Smooth muscle cell (in vitro differentiated cells): ENCODE data around the gene LRRC4C. TPM values are rescaled to one million over a fixed set of nuclear protein-coding genes. Genes with fewer than 3 reads are reported as not detected.

ENCODE experiments used
- DNase-seq: peaks from one replicate; lab custom pipeline; 2025; ENCODE audit not compliant: unreplicated experiment; lab: John Stamatoyannopoulos, UW
- H2AFZ ChIP-seq: fragments of 200-600 bp; sonication (generic); 2 replicates; pipeline ENCODE4 v1.6.0; 2016; ENCODE audit warnings: antibody characterized with exemption, low read depth, mild to moderate bottlenecking
- H3F3A ChIP-seq: fragments of 200-600 bp; sonication (generic); 2 replicates; pipeline ENCODE4 v1.6.0; 2017; ENCODE audit warnings: antibody characterized with exemption, low read depth
- H3K27ac ChIP-seq: fragments of 200-600 bp; sonication (generic); 2 replicates; pipeline ENCODE4 v1.5.1; 2016; ENCODE audit warnings: low read depth, mild to moderate bottlenecking
- H3K27me3 ChIP-seq: fragments of 200-600 bp; sonication (generic); 2 replicates; pipeline ENCODE4 v1.6.1; 2016; ENCODE audit warnings: low read depth, mild to moderate bottlenecking
- H3K36me3 ChIP-seq: fragments of 200-600 bp; sonication (generic); 2 replicates; pipeline ENCODE4 v1.5.1; 2016; ENCODE audit warnings: low read depth
- H3K4me1 ChIP-seq: fragments of 200-600 bp; sonication (generic); 2 replicates; pipeline ENCODE4 v1.5.1; 2016; ENCODE audit warnings: low read depth
- H3K4me2 ChIP-seq: fragments of 200-600 bp; sonication (generic); 2 replicates; pipeline ENCODE4 v1.6.0; 2016; ENCODE audit warnings: mild to moderate bottlenecking
- H3K4me3 ChIP-seq: fragments of 200-600 bp; sonication (generic); 2 replicates; pipeline ENCODE4 v1.5.1; 2016; ENCODE audit warnings: mild to moderate bottlenecking
- H3K79me2 ChIP-seq: fragments of 200-600 bp; sonication (generic); 2 replicates; pipeline ENCODE4 v1.6.0; 2016; ENCODE audit warnings: low read depth, mild to moderate bottlenecking
- H3K9ac ChIP-seq: fragments of 200-600 bp; sonication (generic); 2 replicates; pipeline ENCODE4 v1.6.0; 2016; ENCODE audit warnings: low read depth
- H3K9me3 ChIP-seq: fragments of 200-600 bp; sonication (generic); replicated peaks from 2 replicates; pipeline ENCODE4 v1.5.1; 2016; ENCODE audit warnings: low read depth
- H4K20me1 ChIP-seq: fragments of 200-600 bp; sonication (generic); 2 replicates; pipeline ENCODE4 v1.6.0; 2016; ENCODE audit warnings: low read depth
- whole genome bisulfite sequencing: methylation state at CpG from one replicate; pipeline ENCODE4 v1.1.7; 2016; ENCODE audit warnings: low lambda C conversion rate; 5-methylcytosine and 5-hydroxymethylcytosine counted together
- polyA plus RNA-seq: library from polyadenylated mRNA; unstranded; fragments of >200 nt; fragmentation: Nextera tagmentation; extraction: Ambion mirVana; gene quantifications from 2 replicates; pipeline ENCODE4 v1.2.1, GENCODE V29; 2016
- total RNA-seq: library from RNA; depleted of rRNA; stranded (reverse); fragments of >200 nt; gene quantifications from 2 replicates; pipeline ENCODE4 v1.2.3, GENCODE V29; 2014
- TF ChIP-seq, protein P1 (sequence below): fragments of 200-600 bp; sonication (generic); IDR thresholded peaks from 2 replicates; pipeline ENCODE4 v1.5.1; 2017; ENCODE audit warnings: borderline replicate concordance, mild to moderate bottlenecking, antibody characterized with exemption; ENCODE audit not compliant: insufficient read depth, poor library complexity, severe bottlenecking

The LRRC4C gene
- total and polyA plus RNA-seq, 2 experiments from 2014 or later = 7.3 to 10.1 TPM

DNA sequence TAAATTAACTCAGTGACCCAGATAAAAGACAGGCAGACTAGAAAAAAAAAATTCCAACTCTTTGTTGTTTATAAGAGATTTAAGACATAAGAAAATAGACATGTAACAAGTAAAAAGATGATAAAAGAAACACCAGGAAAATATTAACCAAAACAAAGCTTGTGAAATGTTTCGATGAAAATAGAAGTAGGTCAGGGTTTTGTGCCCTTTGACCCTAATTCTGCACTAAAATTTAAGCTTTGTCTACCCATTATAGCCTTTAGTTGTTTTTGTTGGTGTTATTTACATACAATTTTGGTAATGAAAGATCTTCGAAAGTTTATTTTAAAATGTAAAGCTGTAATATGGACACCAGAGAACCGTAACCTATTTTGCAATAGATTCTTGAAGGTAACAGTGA lies 75.7 kb downstream of the LRRC4C start:
- no peaks in the 10 kb centered on the region for H3F3A ChIP-seq
- 96% methylated on average over 3 of the region's 3 CpGs for WGBS
- no peak for DNase-seq
- H3K36me3 ChIP-seq = no peaks in the 10 kb centered on the region
- no peak overlapping the region for H3K27ac ChIP-seq
- no peak overlapping the region for H3K4me3 ChIP-seq
- no peaks in the 10 kb centered on the region for H3K79me2 ChIP-seq
- no peaks in the 10 kb centered on the region for H3K27me3 ChIP-seq
- no peak overlapping the region for H3K4me2 ChIP-seq
- TF ChIP-seq, protein P1, sequence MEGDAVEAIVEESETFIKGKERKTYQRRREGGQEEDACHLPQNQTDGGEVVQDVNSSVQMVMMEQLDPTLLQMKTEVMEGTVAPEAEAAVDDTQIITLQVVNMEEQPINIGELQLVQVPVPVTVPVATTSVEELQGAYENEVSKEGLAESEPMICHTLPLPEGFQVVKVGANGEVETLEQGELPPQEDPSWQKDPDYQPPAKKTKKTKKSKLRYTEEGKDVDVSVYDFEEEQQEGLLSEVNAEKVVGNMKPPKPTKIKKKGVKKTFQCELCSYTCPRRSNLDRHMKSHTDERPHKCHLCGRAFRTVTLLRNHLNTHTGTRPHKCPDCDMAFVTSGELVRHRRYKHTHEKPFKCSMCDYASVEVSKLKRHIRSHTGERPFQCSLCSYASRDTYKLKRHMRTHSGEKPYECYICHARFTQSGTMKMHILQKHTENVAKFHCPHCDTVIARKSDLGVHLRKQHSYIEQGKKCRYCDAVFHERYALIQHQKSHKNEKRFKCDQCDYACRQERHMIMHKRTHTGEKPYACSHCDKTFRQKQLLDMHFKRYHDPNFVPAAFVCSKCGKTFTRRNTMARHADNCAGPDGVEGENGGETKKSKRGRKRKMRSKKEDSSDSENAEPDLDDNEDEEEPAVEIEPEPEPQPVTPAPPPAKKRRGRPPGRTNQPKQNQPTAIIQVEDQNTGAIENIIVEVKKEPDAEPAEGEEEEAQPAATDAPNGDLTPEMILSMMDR = no peak
- no peaks in the 10 kb centered on the region for H4K20me1 ChIP-seq
- no peak overlapping the region for H2AFZ ChIP-seq
- H3K9ac ChIP-seq = no peak overlapping the region
- H3K4me1 ChIP-seq = no peaks in the 10 kb centered on the region
- H3K9me3 ChIP-seq = no peaks in the 10 kb centered on the region

DNA sequence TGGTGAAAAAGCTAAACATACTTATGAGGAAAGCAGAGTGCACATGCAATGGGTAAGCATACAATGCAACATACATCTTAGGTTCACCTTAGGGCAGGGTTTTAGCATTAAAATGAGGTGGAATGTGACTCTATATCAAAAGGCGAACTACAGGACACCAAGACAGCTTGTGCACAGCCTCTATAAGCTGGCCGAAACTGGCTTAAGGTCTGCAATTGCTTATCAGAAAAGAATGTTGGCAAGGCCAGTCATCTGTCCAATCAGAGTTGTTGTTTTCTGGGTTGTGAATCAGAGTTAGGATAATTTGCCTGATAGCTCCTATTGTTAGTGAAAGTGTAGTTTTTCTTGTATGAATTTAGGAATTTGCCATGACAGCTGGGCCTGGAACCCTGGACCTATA lies 76.5 kb downstream of the LRRC4C start:
- Histone ChIP-seq H3K4me2 (no peak overlapping the region), H3F3A (no peaks in the 10 kb centered on the region), H3K27ac (no peak overlapping the region), H3K36me3 (no peaks in the 10 kb centered on the region), H3K4me3 (no peak overlapping the region), H3K27me3 (no peaks in the 10 kb centered on the region), H3K9me3 (no peaks in the 10 kb centered on the region), H4K20me1 (no peaks in the 10 kb centered on the region), H3K4me1 (no peaks in the 10 kb centered on the region), H3K9ac (no peak overlapping the region), H3K79me2 (no peaks in the 10 kb centered on the region), H2AFZ (no peak overlapping the region)
- DNase-seq = no peak
- TF ChIP-seq, protein P1 = no peak
- 71% methylated on average over 2 of the region's 2 CpGs for WGBS

DNA sequence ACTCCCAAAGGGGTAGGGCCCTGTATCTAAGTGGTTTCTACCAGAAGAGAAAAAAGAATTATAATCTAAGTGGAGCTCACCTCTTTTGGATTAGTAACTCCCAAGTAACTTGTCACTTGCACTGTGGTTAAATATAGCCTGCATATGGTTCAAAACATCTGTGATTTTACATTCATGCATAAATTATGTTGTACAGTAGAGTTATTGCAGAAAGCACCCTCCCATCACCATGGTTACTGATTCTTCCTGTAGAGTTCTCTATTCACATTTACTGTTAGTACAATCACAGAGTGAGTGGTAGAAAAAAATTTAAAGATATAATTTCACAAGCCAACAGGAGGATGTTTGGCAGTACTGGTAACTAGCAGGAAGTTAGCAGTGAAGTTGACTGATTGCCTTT lies 80.4 kb downstream of the LRRC4C start:
- H3K4me1 ChIP-seq = no peaks in the 10 kb centered on the region
- no peaks in the 10 kb centered on the region for H3K9me3 ChIP-seq
- H3K4me3 ChIP-seq = no peak overlapping the region
- no peak overlapping the region for H3K4me2 ChIP-seq
- no peaks in the 10 kb centered on the region for H3F3A ChIP-seq
- DNase-seq = no peak
- H3K27ac ChIP-seq = no peak overlapping the region
- H3K9ac ChIP-seq = no peak overlapping the region
- H4K20me1 ChIP-seq = no peaks in the 10 kb centered on the region
- H3K79me2 ChIP-seq = no peaks in the 10 kb centered on the region
- H3K36me3 ChIP-seq = no peaks in the 10 kb centered on the region
- H3K27me3 ChIP-seq = no peaks in the 10 kb centered on the region
- TF ChIP-seq, protein P1 = no peak
- H2AFZ ChIP-seq = no peak overlapping the region

DNA sequence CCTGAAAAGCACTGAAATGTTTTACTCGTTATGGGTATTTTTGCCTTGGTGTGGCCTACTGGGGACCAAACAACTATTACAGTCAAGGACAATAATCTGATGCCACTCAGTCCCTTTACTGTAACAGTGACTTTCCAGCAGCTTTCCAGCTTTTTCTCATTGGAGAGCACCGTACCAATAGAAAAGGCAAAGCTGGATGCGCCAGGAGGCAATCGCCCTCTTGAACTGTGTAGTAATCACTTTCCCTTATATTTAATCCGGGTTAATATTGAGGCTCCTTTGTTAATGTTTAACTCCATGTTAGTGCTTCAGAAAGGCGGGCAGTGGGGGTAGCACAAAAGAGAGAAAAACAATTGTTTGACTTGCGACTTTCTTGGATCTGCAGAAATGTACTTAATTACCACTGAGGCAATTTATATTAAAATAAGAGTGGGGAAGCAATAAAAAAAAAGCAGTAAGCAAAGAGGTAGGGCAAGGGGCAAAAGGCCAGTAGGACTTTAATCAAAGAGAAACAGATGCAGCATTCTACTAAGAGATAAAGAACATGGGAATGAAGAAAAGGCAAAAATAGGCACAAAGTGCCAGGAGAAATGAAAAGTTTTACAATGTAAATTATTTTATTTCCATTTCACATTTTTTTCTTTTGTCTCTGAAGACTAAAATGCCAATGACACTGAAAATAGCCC lies 81.6 kb downstream of the LRRC4C start:
- WGBS = 92% methylated on average over 7 of the region's 7 CpGs
- H3K4me3 ChIP-seq = no peak overlapping the region
- H4K20me1 ChIP-seq = no peaks in the 10 kb centered on the region
- H3K36me3 ChIP-seq = no peaks in the 10 kb centered on the region
- H3K9me3 ChIP-seq = no peaks in the 10 kb centered on the region
- H3K4me1 ChIP-seq = no peaks in the 10 kb centered on the region
- H3K4me2 ChIP-seq = no peak overlapping the region
- no peak overlapping the region for H3K27ac ChIP-seq
- TF ChIP-seq, protein P1 = no peak
- H3K79me2 ChIP-seq = no peaks in the 10 kb centered on the region
- no peak for DNase-seq
- no peak overlapping the region for H2AFZ ChIP-seq
- no peak overlapping the region for H3K9ac ChIP-seq
- no peaks in the 10 kb centered on the region for H3K27me3 ChIP-seq
- no peaks in the 10 kb centered on the region for H3F3A ChIP-seq
